Ovary (tissue), 10 donors: ENCODE results near the gene TMEM74B. TPM values are rescaled to one million over a fixed set of nuclear protein-coding genes. Genes with fewer than 3 reads are reported as not detected.

Experiments used
- DNase-seq, 5 donors: peaks; one replicate each; pipeline ENCODE4 v3.0.0-alpha.2; 2019 to 2020
- H3K27ac ChIP-seq, 2 donors: fragments of 200-600 bp; one replicate each; pipeline versions ENCODE4 v1.5.1 to v1.8.0; 2019 to 2022
- H3K27me3 ChIP-seq: fragments of 200-600 bp; one replicate; pipeline ENCODE4 v1.8.0; 2022
- H3K36me3 ChIP-seq: fragments of 200-600 bp; sonication (generic); one replicate; pipeline ENCODE4 v1.5.1; 2019
- H3K4me1 ChIP-seq: one replicate; pipeline ENCODE4 v1.8.1; 2013; ENCODE audit warnings: mild to moderate bottlenecking, moderate library complexity; ENCODE audit not compliant: insufficient read depth
- H3K4me3 ChIP-seq: fragments of 200-600 bp; sonication (generic); one replicate; pipeline ENCODE4 v1.5.1; 2017
- H3K9me3 ChIP-seq, 2 donors: fragments of 200-600 bp in 1 of 2; sonication (generic) in 1 of 2; one replicate each; pipeline versions ENCODE4 v1.5.1 to v1.8.1; 2013 to 2019; ENCODE audit warnings: mild to moderate bottlenecking in 1 of 2, moderate library complexity in 1 of 2
- CTCF ChIP-seq, 3 donors: fragments of 450-650 bp in 2 of 3; fragments of 200-600 bp in 1 of 3; IDR thresholded peaks; one replicate each; pipeline versions ENCODE4 v1.5.1 to v1.8.0; 2016 to 2022; ENCODE audit warnings: antibody characterized with exemption in 3 of 3, mild to moderate bottlenecking in 1 of 3
- EP300 ChIP-seq: sonication (generic); formaldehyde crosslinking; IDR thresholded peaks from one replicate; pipeline ENCODE4 v1.6.1; 2017; ENCODE audit warnings: antibody characterized with exemption
- POLR2A ChIP-seq: fragments of 450-650 bp; IDR thresholded peaks from one replicate; pipeline ENCODE4 v1.6.1; 2017; ENCODE audit warnings: antibody characterized with exemption, mild to moderate bottlenecking, moderate library complexity
- WGBS, 3 donors: extraction: QIAGEN DNeasy Blood & Tissue Kit in 1 of 3; methylation state at CpG; one replicate each; pipeline versions ENCODE4 v1.1.5 to v1.1.7; 2013 to 2017; 5-methylcytosine and 5-hydroxymethylcytosine counted together
- intact Hi-C, 4 donors: fragments of 100-400 bp; cut with DNase I; formaldehyde crosslinking; loops; one replicate each; pipeline versions ENCODE4 v1.11.0 to v1.15.1; 2022 to 2023
- long read RNA-seq, 3 donors: library from polyadenylated mRNA in 2 of 3; unstranded in 2 of 3; transcript quantifications; one replicate each; pipeline ENCODE4 v2.0.0 and lab custom pipeline, GENCODE V29; 2021 to 2026
- polyA plus RNA-seq, 2 donors: library from polyadenylated mRNA; stranded (reverse); fragments of 200-250 nt in 1 of 2; fragments of 350-450 nt in 1 of 2; fragmentation: Illumina TruSeq in 1 of 2; extraction: RNeasy Lipid Tissue Mini Kit (QIAGEN cat#74804) in 1 of 2; gene quantifications; one replicate each; pipeline ENCODE4 v1.2.3, GENCODE V29; 2013 to 2014
- total RNA-seq, 7 donors: library from RNA; depleted of rRNA in 2 of 7; stranded (reverse); fragments of >200 nt in 2 of 7; fragmentation: NEBNext Ultra II Directional in 3 of 7; extraction: Animal tissue kit (Norgen Biotek cat#: 25700) in 3 of 7; gene quantifications; one replicate each; pipeline versions ENCODE4 v1.1.0 to v1.2.4, GENCODE V29; 2016 to 2023
- donor health status: DM: no; HTN: no; CAD: no; lungs with moderate emphysema.
- donor health status: DM: no; HTN: no; CAD: no.
- donor health status: Bipolar disorder and iron deficiency.
- donor health status: DM: yes; HTN: yes; CAD: no.
- donor health status: DM: no; HTN: no; CAD: no.
- donor health status: DM: yes; HTN: yes; CAD: no.

The TMEM74B gene
- total RNA-seq, result 1 to 10 TPM in 4 of 7 donors, under 1 TPM in 2, not detected in 1; 0.33 to 1.7 (median 1.1) TPM
- under 1 TPM; 0.72 to 0.99 TPM for polyA plus RNA-seq
- long read RNA-seq, donor 1, result 0 reads
- long read RNA-seq, donor 2, partial matches to known transcripts, result 0 of 1 reads
- long read RNA-seq, donor 2, other reads (novel, unspliced or antisense), result 0 of 1 reads
- long read RNA-seq, donor 3, result 0 reads

DNA sequence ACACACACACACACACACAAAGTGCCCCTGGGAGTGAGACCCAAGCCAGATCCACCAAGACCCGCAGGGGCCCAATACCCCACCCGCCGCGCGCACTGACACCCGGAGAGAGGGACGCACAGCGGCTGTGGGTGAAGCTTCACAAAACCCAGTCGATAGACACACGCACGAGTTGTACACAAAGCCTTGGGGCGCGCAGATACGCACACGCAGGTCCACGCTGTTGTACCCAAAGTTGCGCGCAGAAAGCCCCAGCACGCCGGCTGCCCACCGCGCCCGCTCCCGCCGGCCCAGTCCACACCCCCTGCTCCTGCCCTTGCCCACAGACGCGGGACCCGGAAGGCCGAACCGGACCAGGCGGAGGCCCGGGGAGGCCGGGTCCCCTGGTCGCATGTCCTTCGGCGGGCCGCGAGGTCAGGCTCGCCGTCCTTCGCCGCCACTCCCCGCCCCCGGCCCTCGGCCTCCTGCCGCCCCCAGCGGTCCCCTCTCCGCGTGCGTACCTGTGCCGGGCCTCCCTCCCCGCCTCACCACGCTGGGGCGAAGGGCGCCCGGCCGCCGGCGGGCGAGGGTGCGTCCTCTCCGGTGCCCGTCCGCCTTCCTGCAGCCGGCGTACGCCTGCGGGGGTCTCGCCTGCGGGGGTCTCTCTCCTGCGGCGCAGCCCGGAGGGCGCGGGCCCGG is at the start of gene TMEM74B:
TMEM74B (minus strand) TSS at position 344 of the 678 bp plus-strand sequence. CDS start 1,180 bp downstream, outside the sequence.
- Histone ChIP-seq H3K9me3 (no peaks in the 10 kb centered on the region), H3K27me3 (no peaks in the 10 kb centered on the region), H3K4me1 (no peaks in the 10 kb centered on the region), H3K27ac (no peak within 1 kb of the TSS), H3K36me3 (no peaks in the 10 kb centered on the region), H3K4me3 (no peak within 1 kb of the TSS)
- intact Hi-C loops, result no loop called here
- no peak for DNase-seq
- 1 to 2% (median 1%) methylated on average over 32 to 76 of the region's 76 CpGs for whole genome bisulfite sequencing, 3 donors
- TF ChIP-seq CTCF (IDR thresholded peaks at IDR 0.05) (no peak), POLR2A (no peak), EP300 (no peak)

- Histone ChIP-seq H3K9me3 (no peaks in the 10 kb centered on the region), H3K4me1 (no peaks in the 10 kb centered on the region), H3K4me3 (no peak overlapping the region), H3K36me3 (no peaks in the 10 kb centered on the region), H3K27me3 (no peaks in the 10 kb centered on the region), H3K27ac (no peak overlapping the region)
- WGBS, 3 donors, result 77 to 83% (median 83%) methylated on average over 3 of the region's 3 CpGs
- TF ChIP-seq EP300 (no peak), POLR2A (no peak), CTCF (IDR thresholded peaks at IDR 0.05) (no peak)
- intact Hi-C loops, result no loop called here
- no peak for DNase-seq
These were observed 47.7 kb upstream of the TMEM74B start for GRCh38 chr20:1232286-1233111.

DNA sequence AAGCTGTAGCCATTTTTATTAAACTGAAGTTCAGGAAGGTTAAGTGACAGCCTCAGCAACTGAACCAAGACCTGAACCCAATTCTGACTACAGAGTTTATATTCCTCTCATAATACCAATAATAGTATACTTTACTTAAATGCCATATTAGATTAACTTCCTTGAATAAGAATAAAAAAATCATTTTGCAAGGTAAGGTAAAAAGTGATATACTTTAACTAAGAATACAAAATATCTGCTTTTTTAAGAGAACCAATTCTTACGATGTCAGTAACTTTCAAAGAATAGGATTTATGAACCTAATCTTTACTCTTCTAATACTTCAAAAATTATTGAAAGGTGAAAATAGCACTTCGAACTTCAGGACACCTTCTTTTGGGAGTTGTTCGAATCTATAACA is 44.8 kb upstream of the TMEM74B start:
- 81 to 85% (median 82%) methylated on average over 3 of the region's 3 CpGs for WGBS, 3 donors
- Histone ChIP-seq H3K27me3 (no peaks in the 10 kb centered on the region), H3K36me3 (no peaks in the 10 kb centered on the region)

DNA sequence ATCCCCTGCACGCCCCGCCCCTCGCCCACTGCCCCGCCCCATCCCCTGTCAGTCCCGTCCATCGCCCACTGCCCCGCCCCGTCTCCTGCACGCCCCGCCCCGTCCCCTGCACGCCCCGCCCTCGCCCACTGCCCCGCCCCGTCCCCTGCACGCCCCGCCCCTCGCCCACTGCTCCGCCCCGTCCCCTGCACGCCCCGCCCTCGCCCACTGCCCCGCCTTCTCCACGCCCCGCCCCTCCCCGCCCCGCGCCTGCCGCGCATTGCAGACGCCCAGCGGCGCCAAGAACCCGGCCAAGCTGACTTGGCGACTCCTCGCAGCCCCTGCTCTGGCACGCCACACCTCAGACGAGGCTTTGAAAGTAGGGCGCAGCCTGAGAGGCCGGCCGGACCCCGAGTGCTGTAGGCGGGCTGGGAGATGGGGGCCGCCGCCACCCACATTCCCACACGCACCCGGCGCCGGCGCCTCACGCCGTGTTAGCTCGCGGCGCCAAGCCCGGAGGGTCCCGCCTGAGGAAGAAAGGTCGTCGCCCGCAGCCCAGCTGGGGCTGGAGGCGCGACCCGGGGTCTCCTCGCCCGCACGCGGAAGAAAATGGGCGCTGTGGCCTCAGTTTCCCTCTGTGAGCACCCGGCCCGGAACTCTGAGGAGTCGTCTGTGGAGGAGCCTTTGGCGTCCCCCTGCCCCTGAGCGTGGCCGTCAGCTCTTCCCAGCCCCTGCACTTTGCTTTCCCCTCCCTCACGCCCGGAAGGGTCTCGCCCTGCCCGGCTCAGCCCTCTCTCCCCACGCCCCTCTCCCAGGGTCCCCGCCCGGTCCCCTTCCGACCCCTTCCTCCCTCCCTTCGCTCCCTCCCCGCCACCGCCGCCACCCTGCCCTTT is 41.2 kb upstream of the TMEM74B start, which contains the start of gene RAD21L1:
RAD21L1 (plus strand) TSS at position 262 of the 872 bp plus-strand sequence. CDS start 2,410 bp downstream, outside the sequence.
- peak; percentile 68 to 78 (median 75) for DNase-seq
- Histone ChIP-seq H3K9me3 (no peaks in the 10 kb centered on the region), H3K4me3 (peak within 1 kb of the TSS; percentile 44), H3K4me1 (peaks cover 8% of the 10 kb centered on the region), H3K27ac (no peak within 1 kb of the TSS), H3K36me3 (no peaks in the 10 kb centered on the region), H3K27me3 (no peaks in the 10 kb centered on the region)
- intact Hi-C loops, result no loop called here
- WGBS, 3 donors, result 0 to 2% (median 1%) methylated on average over 40 to 87 of the region's 88 CpGs
- TF ChIP-seq POLR2A (no peak), CTCF (IDR thresholded peaks at IDR 0.05) (no peak), EP300 (no peak)

More for the DNA sequence above, 44.8 kb upstream of the TMEM74B start:
- Histone ChIP-seq H3K4me1 (peaks cover 8% of the 10 kb centered on the region), H3K4me3 (no peak overlapping the region), H3K9me3 (no peaks in the 10 kb centered on the region), H3K27ac (no peak overlapping the region)
- DNase-seq, result no peak
- intact Hi-C loops, result no loop called here
- TF ChIP-seq POLR2A, result no peak
